HUES48 (cell line): Measurements from ENCODE around the gene NUP210L.
"Not testable (repeated sequence)": the region's sequence is repeated elsewhere in the genome, so short reads cannot be mapped to it uniquely, and the experiment has no call there.

Experiments
- H3K27ac ChIP-seq: one replicate; pipeline ENCODE4 v1.7.0; 2013; ENCODE audit warnings: low read depth, low read length, inconsistent platforms
- H3K27me3 ChIP-seq: 2 replicates; pipeline ENCODE4 v1.6.1; 2013; ENCODE audit warnings: mild to moderate bottlenecking, low read length; ENCODE audit not compliant: control insufficient read depth, insufficient read depth
- H3K36me3 ChIP-seq: 2 replicates; pipeline ENCODE4 v1.6.1; 2013; ENCODE audit warnings: low read length; ENCODE audit not compliant: control insufficient read depth, insufficient read depth
- H3K4me1 ChIP-seq: 2 replicates; pipeline ENCODE4 v1.6.1; 2013; ENCODE audit warnings: mild to moderate bottlenecking, low read length; ENCODE audit not compliant: control insufficient read depth, insufficient read depth
- H3K4me3 ChIP-seq: 2 replicates; pipeline ENCODE4 v1.5.1; 2013; ENCODE audit warnings: mild to moderate bottlenecking, low read depth, low read length
- H3K9ac ChIP-seq: 2 replicates; pipeline ENCODE4 v1.6.1; 2013; ENCODE audit warnings: mild to moderate bottlenecking, low read depth, low read length, moderate library complexity
- H3K9me3 ChIP-seq: 2 replicates; pipeline ENCODE4 v1.6.1; 2013; ENCODE audit warnings: low read length; ENCODE audit not compliant: control insufficient read depth, insufficient read depth

NUP210L gene

GRCh38 chr1:154033697-154034096 lies 121.2 kb downstream of the NUP210L start:
- not testable (repeated sequence) for H3K4me1 ChIP-seq, H3K9ac ChIP-seq, H3K27me3 ChIP-seq, H3K9me3 ChIP-seq, H3K4me3 ChIP-seq, H3K36me3 ChIP-seq, H3K27ac ChIP-seq

GRCh38 chr1:154019940-154020339 lies 134.9 kb downstream of the NUP210L start:
- Histone ChIP-seq H3K27ac (no peak overlapping the region), H3K27me3 (no peaks in the 10 kb centered on the region), H3K4me3 (no peak overlapping the region), H3K9me3 (no peaks in the 10 kb centered on the region), H3K36me3 (no peaks in the 10 kb centered on the region), H3K9ac (no peak overlapping the region), H3K4me1 (no peaks in the 10 kb centered on the region)

- Histone ChIP-seq H3K9me3 (no peaks in the 10 kb centered on the region), H3K4me3 (no peak overlapping the region), H3K27ac (no peak overlapping the region), H3K4me1 (no peaks in the 10 kb centered on the region), H3K27me3 (no peaks in the 10 kb centered on the region), H3K36me3 (no peaks in the 10 kb centered on the region), H3K9ac (no peak overlapping the region)
These were observed 135.6 kb downstream of the NUP210L start for GRCh38 chr1:154019269-154019668.

- Histone ChIP-seq H3K9ac (no peak overlapping the region), H3K27me3 (no peaks in the 10 kb centered on the region), H3K27ac (no peak overlapping the region), H3K9me3 (no peaks in the 10 kb centered on the region), H3K36me3 (no peaks in the 10 kb centered on the region), H3K4me3 (no peak overlapping the region), H3K4me1 (no peaks in the 10 kb centered on the region)
These were observed 140.5 kb downstream of the NUP210L start for GRCh38 chr1:154014154-154014907.

GRCh38 chr1:154012543-154012942 lies 142.3 kb downstream of the NUP210L start:
- not testable (repeated sequence) for H3K4me1 ChIP-seq, H3K9me3 ChIP-seq, H3K27me3 ChIP-seq, H3K9ac ChIP-seq, H3K36me3 ChIP-seq, H3K4me3 ChIP-seq, H3K27ac ChIP-seq

- Histone ChIP-seq H3K9me3 (no peaks in the 10 kb centered on the region), H3K27me3 (no peaks in the 10 kb centered on the region), H3K9ac (no peak overlapping the region), H3K27ac (no peak overlapping the region), H3K4me1 (no peaks in the 10 kb centered on the region), H3K36me3 (no peaks in the 10 kb centered on the region), H3K4me3 (no peak overlapping the region)
These were observed 142.7 kb downstream of the NUP210L start for GRCh38 chr1:154012129-154012528.

GRCh38 chr1:154006136-154006535 lies 148.7 kb downstream of the NUP210L start:
- no peak overlapping the region for H3K27ac ChIP-seq
- no peak overlapping the region for H3K4me3 ChIP-seq

GRCh38 chr1:154000420-154000819 lies 154.5 kb downstream of the NUP210L start:
- H3K27me3 ChIP-seq = no peaks in the 10 kb centered on the region
- no peaks in the 10 kb centered on the region for H3K4me1 ChIP-seq
- H3K27ac ChIP-seq = no peak overlapping the region
- H3K4me3 ChIP-seq = no peak overlapping the region
- no peaks in the 10 kb centered on the region for H3K9me3 ChIP-seq
- H3K36me3 ChIP-seq = peaks cover 3% of the 10 kb centered on the region
- H3K9ac ChIP-seq = no peak overlapping the region

More at GRCh38 chr1:154006136-154006535, 148.7 kb downstream of the NUP210L start:
- Histone ChIP-seq H3K36me3 (no peaks in the 10 kb centered on the region), H3K4me1 (no peaks in the 10 kb centered on the region), H3K9me3 (no peaks in the 10 kb centered on the region), H3K9ac (no peak overlapping the region), H3K27me3 (no peaks in the 10 kb centered on the region)

- H3K4me1 ChIP-seq, H3K27me3 ChIP-seq, H3K9ac ChIP-seq, H3K27ac ChIP-seq, H3K4me3 ChIP-seq, H3K9me3 ChIP-seq: not testable (repeated sequence)
- H3K36me3 ChIP-seq = peaks cover 37% of the 10 kb centered on the region
These were observed 158.0 kb downstream of the NUP210L start for GRCh38 chr1:153996882-153997281.

- peaks cover 46% of the 10 kb centered on the region for H3K36me3 ChIP-seq
- no peak overlapping the region for H3K4me3 ChIP-seq
- no peak overlapping the region for H3K27ac ChIP-seq
- H3K9ac ChIP-seq = no peak overlapping the region
- H3K27me3 ChIP-seq = no peaks in the 10 kb centered on the region
- peaks cover 7% of the 10 kb centered on the region for H3K4me1 ChIP-seq
- H3K9me3 ChIP-seq = no peaks in the 10 kb centered on the region
These were observed 159.2 kb downstream of the NUP210L start for GRCh38 chr1:153995640-153996039.

- Histone ChIP-seq H3K27me3 (no peaks in the 10 kb centered on the region), H3K36me3 (peaks cover 46% of the 10 kb centered on the region), H3K9me3 (no peaks in the 10 kb centered on the region), H3K9ac (no peak overlapping the region), H3K4me3 (no peak overlapping the region), H3K4me1 (peaks cover 7% of the 10 kb centered on the region), H3K27ac (no peak overlapping the region)
These were observed 159.7 kb downstream of the NUP210L start for GRCh38 chr1:153995202-153995601.
